Brain microvascular endothelial cell (primary cell): ENCODE results near the gene WWOX.

Source experiments
- DNase-seq: peaks from one replicate; pipeline ENCODE4 v3.0.0-alpha.2; 2020
- H3K27ac ChIP-seq: fragments of 250-450 bp; sonication (Bioruptor Pico); 2 replicates; pipeline ENCODE4 v1.5.1; 2020; ENCODE audit warnings: mild to moderate bottlenecking, moderate library complexity
- H3K27me3 ChIP-seq: fragments of 250-450 bp; sonication (Bioruptor Pico); replicated peaks from 2 replicates; pipeline ENCODE4 v1.5.1; 2020; ENCODE audit warnings: mild to moderate bottlenecking
- H3K36me3 ChIP-seq: fragments of 250-450 bp; sonication (Bioruptor Pico); replicated peaks from 2 replicates; pipeline ENCODE4 v1.5.1; 2020; ENCODE audit warnings: mild to moderate bottlenecking
- H3K4me3 ChIP-seq: 2 replicates; pipeline ENCODE4 v1.5.1; 2011; ENCODE audit warnings: low read depth, mild to moderate bottlenecking, control low read depth, low read length, moderate library complexity
- in situ Hi-C: cut with HindIII; loops from 2 replicates; pipeline ENCODE4 v1.10.0; 2017; ENCODE audit warnings: low sequenced_read_pairs, low pct_ligation_motif_present
- TF ChIP-seq, protein P1 (sequence below): IDR thresholded peaks from 2 replicates; pipeline ENCODE4 v1.5.1; 2011; ENCODE audit warnings: low read depth, mild to moderate bottlenecking, moderate library complexity, low read length, control low read depth, inconsistent platforms; ENCODE audit errors: missing control alignments

The WWOX gene

GRCh38 chr16:78749745-78750268, 650.4 kb downstream of the WWOX start:
- DNase-seq, result no peak
- Histone ChIP-seq H3K4me3 (no peak overlapping the region), H3K27me3 (no peaks in the 10 kb centered on the region), H3K36me3 (no peaks in the 10 kb centered on the region), H3K27ac (no peak overlapping the region)
- in situ Hi-C loops, result no loop called here
- TF ChIP-seq, protein P1, sequence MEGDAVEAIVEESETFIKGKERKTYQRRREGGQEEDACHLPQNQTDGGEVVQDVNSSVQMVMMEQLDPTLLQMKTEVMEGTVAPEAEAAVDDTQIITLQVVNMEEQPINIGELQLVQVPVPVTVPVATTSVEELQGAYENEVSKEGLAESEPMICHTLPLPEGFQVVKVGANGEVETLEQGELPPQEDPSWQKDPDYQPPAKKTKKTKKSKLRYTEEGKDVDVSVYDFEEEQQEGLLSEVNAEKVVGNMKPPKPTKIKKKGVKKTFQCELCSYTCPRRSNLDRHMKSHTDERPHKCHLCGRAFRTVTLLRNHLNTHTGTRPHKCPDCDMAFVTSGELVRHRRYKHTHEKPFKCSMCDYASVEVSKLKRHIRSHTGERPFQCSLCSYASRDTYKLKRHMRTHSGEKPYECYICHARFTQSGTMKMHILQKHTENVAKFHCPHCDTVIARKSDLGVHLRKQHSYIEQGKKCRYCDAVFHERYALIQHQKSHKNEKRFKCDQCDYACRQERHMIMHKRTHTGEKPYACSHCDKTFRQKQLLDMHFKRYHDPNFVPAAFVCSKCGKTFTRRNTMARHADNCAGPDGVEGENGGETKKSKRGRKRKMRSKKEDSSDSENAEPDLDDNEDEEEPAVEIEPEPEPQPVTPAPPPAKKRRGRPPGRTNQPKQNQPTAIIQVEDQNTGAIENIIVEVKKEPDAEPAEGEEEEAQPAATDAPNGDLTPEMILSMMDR, result no peak

DNA sequence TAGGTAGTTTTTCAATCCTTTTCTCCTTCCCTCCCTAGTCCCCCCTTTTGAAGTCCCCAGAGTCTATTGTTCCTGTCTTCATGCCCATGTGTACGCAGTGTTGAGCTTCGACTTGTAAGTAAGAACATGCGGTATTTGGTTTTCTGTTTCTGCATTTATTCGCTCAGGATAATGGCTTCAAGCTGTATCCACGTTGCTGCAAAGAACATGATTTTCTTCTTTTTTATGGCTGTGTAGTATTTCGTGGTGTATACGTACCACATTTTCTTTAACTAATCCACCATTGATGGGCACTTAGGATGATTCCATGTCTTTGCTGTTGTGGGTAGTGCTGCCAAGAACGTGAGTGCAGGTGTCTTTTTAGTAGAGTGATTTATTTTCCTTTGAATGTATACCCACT, 651.2 kb downstream of the WWOX start:
- H3K4me3 ChIP-seq, result no peak overlapping the region
- no peak for DNase-seq
- no peaks in the 10 kb centered on the region for H3K27me3 ChIP-seq
- in situ Hi-C loops, result no loop called here
- no peaks in the 10 kb centered on the region for H3K36me3 ChIP-seq
- no peak overlapping the region for H3K27ac ChIP-seq
- TF ChIP-seq, protein P1, result no peak

DNA sequence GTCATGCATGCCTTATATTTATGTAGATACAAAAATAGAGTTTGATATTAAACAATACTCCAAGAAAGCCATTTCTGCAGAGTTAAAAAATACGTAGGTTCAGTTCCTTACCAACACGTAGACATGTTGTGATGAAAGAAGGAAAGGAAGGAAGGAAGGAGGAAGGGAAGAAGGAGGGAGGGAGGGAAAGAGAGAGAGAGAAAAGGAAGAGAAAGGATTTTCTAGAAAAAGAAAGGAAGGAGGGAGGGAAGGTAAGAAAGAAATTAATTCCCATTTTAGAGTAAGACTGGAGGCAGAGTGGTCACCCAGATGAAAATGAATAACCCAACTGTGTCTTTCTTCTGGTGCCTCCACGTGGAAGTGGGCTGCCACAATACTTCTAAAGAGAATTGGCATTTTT, 652.1 kb downstream of the WWOX start:
- Histone ChIP-seq H3K36me3 (no peaks in the 10 kb centered on the region), H3K27ac (no peak overlapping the region), H3K27me3 (no peaks in the 10 kb centered on the region), H3K4me3 (no peak overlapping the region)
- in situ Hi-C loops, result no loop called here
- DNase-seq, result no peak
- TF ChIP-seq, protein P1, result no peak

GRCh38 chr16:78754713-78755112, 655.3 kb downstream of the WWOX start:
- H3K27me3 ChIP-seq, result no peaks in the 10 kb centered on the region
- no peaks in the 10 kb centered on the region for H3K36me3 ChIP-seq
- no peak overlapping the region for H3K27ac ChIP-seq
- TF ChIP-seq, protein P1, result no peak
- DNase-seq, result no peak
- H3K4me3 ChIP-seq, result no peak overlapping the region
- in situ Hi-C loops, result no loop called here

- TF ChIP-seq, protein P1, result no peak
- Histone ChIP-seq H3K4me3 (no peak overlapping the region), H3K27me3 (no peaks in the 10 kb centered on the region), H3K27ac (no peak overlapping the region), H3K36me3 (no peaks in the 10 kb centered on the region)
- no peak for DNase-seq
- in situ Hi-C loops, result no loop called here
These were observed 656.6 kb downstream of the WWOX start for GRCh38 chr16:78755751-78756661.
